NCI-H146 treated with DMSO at 0.1 percent for 48 hours (cell line): ENCODE data around the gene TMEM259.

Source experiments
- DNase-seq: peaks from one replicate; lab custom pipeline; 2025; ENCODE audit not compliant: unreplicated experiment; lab: John Stamatoyannopoulos, UW

TMEM259 gene

GRCh38 chr19:964116-964520 is 56.8 kb downstream of the TMEM259 start:
- DNase-seq, result no peak

DNA sequence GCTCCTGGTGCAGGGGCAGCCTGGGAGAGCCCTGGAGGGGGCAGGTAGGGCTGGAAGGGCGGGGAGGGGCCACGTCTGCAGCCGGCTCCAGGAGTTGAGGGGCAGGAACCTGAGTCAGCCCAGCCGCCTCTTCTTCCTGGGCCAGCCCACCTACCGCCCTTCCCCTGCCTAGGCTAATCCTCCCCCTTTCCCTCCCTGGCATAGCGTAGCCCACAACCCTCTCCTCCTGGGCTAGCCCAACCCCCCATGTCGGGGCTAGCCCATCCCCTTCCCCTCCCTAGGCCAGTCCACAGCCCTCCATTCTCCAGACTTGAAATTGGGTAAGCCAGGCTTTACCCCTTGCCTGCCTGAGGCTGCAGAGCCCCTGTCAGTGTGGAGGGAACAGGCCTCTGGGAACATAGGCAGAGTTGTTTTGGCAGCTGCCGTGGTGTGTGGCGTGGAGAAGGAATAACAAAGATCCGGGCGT is 57.4 kb downstream of the TMEM259 start:
- DNase-seq, result no peak

- no peak for DNase-seq
Measured at GRCh38 chr19:962683-963400, 58.1 kb downstream of the TMEM259 start.

GRCh38 chr19:961866-962620 is 58.9 kb downstream of the TMEM259 start:
- no peak for DNase-seq

DNA sequence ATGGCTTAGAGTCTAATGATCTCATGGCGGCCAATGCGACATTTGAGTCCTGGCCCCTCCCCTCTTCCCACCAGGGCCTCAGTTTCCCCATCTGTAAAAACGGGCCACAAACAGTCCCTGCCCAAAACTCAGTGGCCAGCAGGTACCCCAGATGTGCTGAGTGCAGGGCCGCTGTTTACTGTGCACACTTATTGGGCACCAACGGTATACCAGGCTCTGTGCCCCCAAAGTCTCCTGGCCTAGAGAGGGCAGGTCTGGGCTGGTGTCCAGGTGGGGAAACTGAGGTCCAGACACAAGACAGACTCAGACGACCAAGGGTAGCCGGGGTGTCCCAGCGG is 60.4 kb downstream of the TMEM259 start:
- DNase-seq, result no peak

- no peak for DNase-seq
Measured at GRCh38 chr19:960020-960419, 60.9 kb downstream of the TMEM259 start.
